Fibroblast of peridontal ligament (primary cell): ENCODE data around the gene NCMAP.
A peak's percentile ranks its signal among the peaks of the same experiment; 100 is the strongest.
"Not testable (repeated sequence)": the region's sequence is repeated elsewhere in the genome, so short reads cannot be mapped to it uniquely, and the experiment has no call there.

ENCODE experiments used
- DNase-seq: peaks from one replicate; pipeline ENCODE4 v3.0.0-alpha.2; 2010; ENCODE audit errors: extremely low read depth

The NCMAP gene

GRCh38 chr1:24541711-24542346 lies 14.1 kb upstream of the NCMAP start:
- no peak for DNase-seq

- DNase-seq: no peak
These were observed 11.6 kb upstream of the NCMAP start for GRCh38 chr1:24544239-24544638.

GRCh38 chr1:24545662-24546061 lies 10.2 kb upstream of the NCMAP start:
- DNase-seq: no peak

- no peak for DNase-seq
These were observed 8.7 kb upstream of the NCMAP start for GRCh38 chr1:24547195-24547594.

DNA sequence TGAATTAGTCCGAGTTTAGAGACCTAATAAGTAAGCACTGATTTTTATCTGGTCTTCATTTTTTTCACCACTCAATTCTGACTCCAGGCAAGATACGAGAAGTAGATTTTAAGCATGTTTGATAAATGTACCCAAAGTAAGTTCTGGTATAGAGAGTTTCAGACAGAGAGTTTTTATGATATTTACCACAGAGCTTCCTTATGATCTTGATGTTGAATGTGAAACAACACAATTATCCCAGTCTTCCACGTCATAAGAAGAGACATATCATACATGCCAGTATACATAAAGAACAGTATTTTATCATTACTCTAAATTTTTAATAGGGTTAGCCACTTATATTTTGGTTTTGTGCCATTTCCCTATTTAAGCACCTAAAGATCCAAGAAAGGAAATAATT lies 7.8 kb upstream of the NCMAP start:
- no peak for DNase-seq

GRCh38 chr1:24549210-24549609 lies 6.7 kb upstream of the NCMAP start:
- not testable (repeated sequence) for DNase-seq

DNA sequence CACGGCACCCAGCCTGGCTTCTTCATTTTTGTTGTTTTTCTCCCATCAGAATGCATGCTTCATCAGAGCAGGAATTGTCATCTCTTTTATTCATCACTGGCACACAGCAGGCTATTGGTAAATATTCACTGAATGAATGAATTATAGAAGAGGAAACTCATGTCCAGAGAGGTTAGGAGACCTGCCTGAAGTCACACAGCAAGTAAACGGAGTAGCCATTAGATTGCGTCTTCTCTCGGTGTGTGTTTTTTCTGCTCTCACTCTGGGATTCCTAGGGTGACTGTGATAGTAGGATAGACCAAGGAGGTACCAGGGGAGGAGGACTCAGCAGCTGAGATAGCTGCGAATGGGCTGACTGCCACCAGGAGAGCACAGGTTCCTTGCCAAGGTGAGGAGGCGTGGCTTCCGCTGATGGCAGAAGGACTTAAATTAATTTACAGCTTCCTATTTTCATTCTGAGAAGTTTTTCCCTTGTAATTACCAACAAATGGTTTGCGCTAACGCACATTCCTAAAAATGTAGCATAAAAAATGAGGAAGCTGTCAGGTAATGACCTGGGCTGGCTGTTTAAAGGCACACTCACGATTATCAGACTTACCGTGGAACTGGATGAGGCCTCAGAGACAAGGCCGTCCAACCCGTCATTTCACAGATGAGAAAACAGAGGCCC lies 4.5 kb upstream of the NCMAP start:
- no peak for DNase-seq

- DNase-seq: peak; percentile 18
These were observed 3.8 kb upstream of the NCMAP start for GRCh38 chr1:24551960-24552571.

GRCh38 chr1:24553931-24554330 lies 2.0 kb upstream of the NCMAP start:
- no peak for DNase-seq

DNA sequence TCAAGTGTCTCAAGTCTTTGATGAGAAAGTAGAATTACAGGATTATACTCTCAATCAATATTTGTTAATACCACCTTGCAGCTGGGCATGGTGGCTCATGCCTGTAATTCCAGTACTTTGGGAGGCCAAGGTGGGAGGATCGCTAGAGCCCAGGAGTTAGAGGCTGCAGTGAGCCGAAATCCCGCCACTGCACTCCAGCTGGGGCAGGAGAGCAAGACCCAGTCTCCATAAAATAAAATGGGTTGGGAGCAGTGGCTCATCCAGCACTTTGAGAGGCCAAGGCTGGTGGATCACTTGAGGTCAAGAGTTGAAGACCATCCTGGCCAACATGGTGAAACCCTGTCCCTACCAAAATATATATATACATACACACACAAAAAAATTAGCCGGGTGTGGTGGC lies 1.2 kb upstream of the NCMAP start:
- DNase-seq: no peak

- no peak for DNase-seq
These were observed 518 bp downstream of the NCMAP start for GRCh38 chr1:24556414-24556795.

- DNase-seq: no peak
These were observed 1.3 kb downstream of the NCMAP start for GRCh38 chr1:24557220-24557619.

DNA sequence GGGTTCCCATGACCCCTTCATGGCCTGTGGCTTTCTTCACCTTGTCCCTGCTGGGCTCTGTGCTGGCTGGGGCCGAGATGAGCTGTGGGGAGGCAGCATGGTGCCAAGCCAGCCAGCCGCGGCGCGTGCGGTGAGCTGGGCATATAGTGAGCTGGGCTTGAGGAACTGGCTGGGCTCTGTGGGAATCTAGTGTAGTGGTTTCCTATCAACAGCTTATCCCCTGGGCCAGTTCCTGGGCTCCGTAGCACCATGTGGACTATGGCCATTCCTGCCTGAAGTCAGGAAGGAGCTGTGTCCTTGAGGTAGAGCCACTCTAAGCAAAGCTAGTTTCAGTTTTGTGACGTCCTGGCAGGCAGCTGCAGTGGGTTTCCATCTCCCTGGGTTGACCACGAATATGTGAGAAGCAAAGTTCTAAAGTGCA lies 1.8 kb downstream of the NCMAP start:
- DNase-seq: no peak

DNA sequence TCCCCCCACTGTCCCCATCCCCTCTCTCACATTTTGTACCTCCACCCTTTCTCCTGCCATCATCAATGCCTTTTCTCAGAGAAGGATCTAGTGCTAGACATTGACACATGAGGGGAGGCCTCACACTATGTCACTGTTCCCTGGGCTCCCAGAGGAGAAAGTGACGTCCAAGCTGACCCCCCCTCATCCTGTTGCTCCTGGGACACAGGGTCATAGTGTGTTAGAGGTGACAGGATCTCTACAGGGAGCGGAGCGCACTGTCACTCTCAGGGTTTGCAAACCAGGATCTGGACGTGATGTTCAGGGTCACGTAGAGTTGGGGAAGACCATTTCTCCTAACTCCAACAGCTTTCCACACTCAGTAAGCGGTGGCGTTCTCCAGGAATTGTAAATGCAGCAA lies 2.6 kb downstream of the NCMAP start:
- DNase-seq: no peak

- DNase-seq: peak; percentile 66
These were observed 3.3 kb downstream of the NCMAP start for GRCh38 chr1:24558902-24559791.

DNA sequence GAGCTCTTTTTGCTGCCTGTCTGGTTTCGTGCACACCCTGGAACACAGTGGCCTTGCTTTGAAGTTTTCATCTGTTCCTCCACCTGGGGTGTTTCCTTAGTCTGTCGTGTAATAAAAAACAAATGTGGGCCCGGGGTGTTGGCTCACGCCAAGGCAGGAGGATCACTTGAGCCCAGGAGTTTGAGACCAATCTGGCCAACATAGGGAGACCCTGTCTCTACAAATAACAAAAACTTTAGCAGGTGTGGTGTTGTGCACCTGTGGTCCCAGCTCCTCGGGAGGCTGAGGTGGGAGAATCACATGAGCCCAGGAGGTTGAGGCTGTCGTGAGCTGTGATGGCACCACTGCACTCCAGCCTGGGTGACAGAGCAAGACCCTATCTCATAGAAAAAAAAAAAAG lies 4.5 kb downstream of the NCMAP start:
- no peak for DNase-seq

GRCh38 chr1:24562625-24563024 lies 6.7 kb downstream of the NCMAP start:
- no peak for DNase-seq

GRCh38 chr1:24564695-24565094 lies 8.8 kb downstream of the NCMAP start:
- DNase-seq: no peak

GRCh38 chr1:24566236-24566867 lies 10.5 kb downstream of the NCMAP start:
- DNase-seq: no peak

- DNase-seq: no peak
These were observed 12.0 kb downstream of the NCMAP start for GRCh38 chr1:24567792-24568388.

- DNase-seq: no peak
These were observed 12.6 kb downstream of the NCMAP start for GRCh38 chr1:24568475-24568874.
